Mesodermal cell (in vitro differentiated cells): ENCODE results near the gene REXO1.
"Not testable (repeated sequence)": the region's sequence is repeated elsewhere in the genome, so short reads cannot be mapped to it uniquely, and the experiment has no call there.

Experiments used
- H3K27ac ChIP-seq: 2 replicates; pipeline ENCODE4 v1.7.0; 2013; ENCODE audit warnings: mild to moderate bottlenecking, low read depth, low read length, moderate library complexity; ENCODE audit not compliant: severe bottlenecking
- H3K36me3 ChIP-seq: 2 replicates; pipeline ENCODE4 v1.7.1; 2013; ENCODE audit warnings: mild to moderate bottlenecking, low read length, moderate library complexity; ENCODE audit not compliant: control insufficient read depth, insufficient read depth
- H3K4me1 ChIP-seq: one replicate; pipeline ENCODE4 v1.7.1; 2013; ENCODE audit warnings: mild to moderate bottlenecking, low read length; ENCODE audit not compliant: insufficient read depth, control insufficient read depth, poor library complexity, severe bottlenecking
- H3K4me3 ChIP-seq: 2 replicates; pipeline ENCODE4 v1.7.0; 2013; ENCODE audit warnings: low read length, control low read depth, mild to moderate bottlenecking; ENCODE audit not compliant: insufficient read depth, poor library complexity, severe bottlenecking; ENCODE audit errors: extremely low read depth
- H3K9me3 ChIP-seq: 2 replicates; pipeline ENCODE4 v1.7.1; 2013; ENCODE audit warnings: mild to moderate bottlenecking, low read length, moderate library complexity; ENCODE audit not compliant: control insufficient read depth
- WGBS, 2 experiments: methylation state at CpG; one replicate each; pipeline ENCODE4 v1.1.5; 2013; ENCODE audit warnings: missing lambda C conversion rate in 2 of 2; ENCODE audit not compliant: insufficient coverage in 2 of 2; 5-methylcytosine and 5-hydroxymethylcytosine counted together

The REXO1 gene

DNA sequence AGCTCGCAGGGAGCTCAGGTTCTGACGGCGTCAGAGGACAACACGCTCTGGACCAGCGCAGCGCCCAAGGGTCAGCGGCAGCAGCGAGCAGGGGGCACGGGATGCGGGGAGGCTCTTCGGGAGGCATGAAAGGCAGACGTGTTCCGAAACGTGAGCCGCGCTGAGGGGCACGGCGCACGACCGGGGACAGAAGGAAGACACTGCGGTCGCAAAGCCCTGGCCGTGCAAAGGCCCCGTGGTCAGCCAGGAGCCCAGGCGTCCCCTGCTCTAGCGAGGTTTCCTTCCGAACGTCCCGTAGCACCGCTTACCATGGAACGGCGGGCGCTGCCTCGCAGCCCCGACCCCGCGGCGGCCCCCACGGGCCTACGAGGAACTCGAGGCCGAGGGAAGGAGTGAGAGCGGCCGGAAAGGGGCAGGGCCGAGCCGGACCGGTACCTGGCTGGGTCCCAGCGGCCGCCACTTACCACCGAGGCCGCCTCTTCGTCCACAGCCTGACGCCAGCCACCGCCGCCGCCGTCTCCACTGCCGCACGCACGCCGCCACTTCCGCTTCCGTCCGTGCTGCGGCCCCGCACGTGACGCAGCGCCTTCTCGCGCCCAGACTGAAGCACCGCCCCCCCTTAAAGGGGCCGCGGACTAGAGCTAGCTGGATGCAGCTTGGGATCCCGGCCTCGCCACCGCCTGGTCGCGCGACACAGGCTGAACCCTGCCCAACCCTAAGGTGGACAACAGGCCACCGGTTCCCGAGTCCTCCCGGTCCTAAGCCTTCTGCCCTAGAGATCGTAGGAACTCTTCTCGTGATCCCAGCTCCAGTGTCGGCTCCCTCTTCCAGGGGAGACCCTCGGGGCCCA, 27.6 kb upstream of the REXO1 start:
- H3K27ac ChIP-seq: peak overlapping the region; percentile 86
- H3K4me1 ChIP-seq: peaks cover 12% of the 10 kb centered on the region
- WGBS, 2 experiments: 0% methylated on average over 78 to 87 of the region's 87 CpGs
- H3K4me3 ChIP-seq: peak overlapping the region; percentile 71
- no peaks in the 10 kb centered on the region for H3K9me3 ChIP-seq
- peaks cover 33% of the 10 kb centered on the region for H3K36me3 ChIP-seq

GRCh38 chr19:1875265-1875645, 27.0 kb upstream of the REXO1 start:
- Histone ChIP-seq H3K36me3 (peaks cover 30% of the 10 kb centered on the region), H3K27ac (peak overlapping the region; percentile 86), H3K4me1 (peaks cover 12% of the 10 kb centered on the region), H3K4me3 (peak overlapping the region; percentile 71)
- H3K9me3 ChIP-seq: not testable (repeated sequence)
- 0 to 6% methylated on average over 7 of the region's 11 CpGs for WGBS, 2 experiments

- peaks cover 12% of the 10 kb centered on the region for H3K4me1 ChIP-seq
- no peaks in the 10 kb centered on the region for H3K9me3 ChIP-seq
- 46 to 50% methylated on average over 6 to 9 of the region's 16 CpGs for WGBS, 2 experiments
- H3K4me3 ChIP-seq: peak overlapping the region; percentile 71
- H3K27ac ChIP-seq: no peak overlapping the region
- H3K36me3 ChIP-seq: peaks cover 30% of the 10 kb centered on the region
Observed at GRCh38 chr19:1874554-1875185, 26.4 kb upstream of the REXO1 start.

GRCh38 chr19:1873524-1874473, 25.5 kb upstream of the REXO1 start:
- H3K27ac ChIP-seq: no peak overlapping the region
- WGBS, 2 experiments: 95 to 97% methylated on average over 26 to 29 of the region's 29 CpGs
- H3K4me3 ChIP-seq: peak overlapping the region; percentile 71
- no peaks in the 10 kb centered on the region for H3K9me3 ChIP-seq
- peaks cover 32% of the 10 kb centered on the region for H3K36me3 ChIP-seq
- H3K4me1 ChIP-seq: peaks cover 15% of the 10 kb centered on the region

- Histone ChIP-seq H3K36me3 (peaks cover 32% of the 10 kb centered on the region), H3K9me3 (no peaks in the 10 kb centered on the region), H3K27ac (no peak overlapping the region), H3K4me3 (no peak overlapping the region), H3K4me1 (peaks cover 15% of the 10 kb centered on the region)
- WGBS, 2 experiments: 94 to 95% methylated on average over 24 to 25 of the region's 25 CpGs
Observed at GRCh38 chr19:1872807-1873523, 24.7 kb upstream of the REXO1 start.

DNA sequence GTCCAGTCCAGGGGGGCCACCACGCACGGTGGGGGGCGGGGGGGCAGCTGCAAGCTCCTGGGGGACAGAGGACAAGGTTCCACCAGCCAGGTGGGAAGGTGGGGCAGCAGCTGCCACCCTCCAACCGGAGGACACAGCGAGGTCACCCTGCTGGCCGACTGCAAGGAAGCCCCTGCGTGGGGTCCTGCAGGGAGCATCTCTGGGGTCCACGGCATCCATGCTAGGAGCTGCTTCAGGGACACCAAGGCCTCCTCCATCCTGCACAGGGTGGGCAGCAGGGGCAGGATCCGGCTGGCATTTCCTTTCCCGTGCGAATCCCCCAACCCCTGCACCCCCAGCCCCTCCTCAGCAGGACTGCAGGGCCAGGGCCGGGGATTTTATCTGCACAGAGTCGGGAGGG, 23.3 kb upstream of the REXO1 start:
- 98% methylated on average over 9 to 10 of the region's 13 CpGs for WGBS, 2 experiments
- Histone ChIP-seq H3K4me3 (no peak overlapping the region), H3K4me1 (peaks cover 13% of the 10 kb centered on the region), H3K27ac (no peak overlapping the region), H3K36me3 (peaks cover 32% of the 10 kb centered on the region), H3K9me3 (no peaks in the 10 kb centered on the region)

DNA sequence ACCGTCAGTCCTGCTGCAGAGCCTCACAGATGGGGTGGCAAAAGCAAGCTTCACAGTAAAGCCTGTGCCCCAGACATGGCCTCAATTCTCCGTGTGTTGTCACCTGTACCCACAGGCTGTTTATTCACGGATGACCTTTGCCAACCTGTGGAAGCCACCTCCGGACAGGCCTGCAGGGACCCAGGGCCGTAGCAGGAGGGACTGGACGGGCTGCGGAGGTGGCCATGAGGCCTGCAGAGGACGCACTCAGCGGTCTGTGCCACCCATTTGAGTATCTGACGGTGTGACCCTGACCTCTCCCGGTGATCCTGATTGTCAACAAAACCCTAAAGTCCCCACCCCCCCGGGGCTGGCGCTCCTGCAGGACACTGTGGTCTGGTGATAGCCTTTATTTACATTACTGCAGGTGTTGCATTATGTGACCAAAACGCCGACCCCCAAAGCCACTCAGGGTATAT, 22.9 kb upstream of the REXO1 start:
- no peak overlapping the region for H3K27ac ChIP-seq
- peaks cover 32% of the 10 kb centered on the region for H3K36me3 ChIP-seq
- H3K4me3 ChIP-seq: no peak overlapping the region
- peaks cover 8% of the 10 kb centered on the region for H3K4me1 ChIP-seq
- 92 to 95% methylated on average over 7 to 14 of the region's 15 CpGs for WGBS, 2 experiments
- H3K9me3 ChIP-seq: no peaks in the 10 kb centered on the region

DNA sequence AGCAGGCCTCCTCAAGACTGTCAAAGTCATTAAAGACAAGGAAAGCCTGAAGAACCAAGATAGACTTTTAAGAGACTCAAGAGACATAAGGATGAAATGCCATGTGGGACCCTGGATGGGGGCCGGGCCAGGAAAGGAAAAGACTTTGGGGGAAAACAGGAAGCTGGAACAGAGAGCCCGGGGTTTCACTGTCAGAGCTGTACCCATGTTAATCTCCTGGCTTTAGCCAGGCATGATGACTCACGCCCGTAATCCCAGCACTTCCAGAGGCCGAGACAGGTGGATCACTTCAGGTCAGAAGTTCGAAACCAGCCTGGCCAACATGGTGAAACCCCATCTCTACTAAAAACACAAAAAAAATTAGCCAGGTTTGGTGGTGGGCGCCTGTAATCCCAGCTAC, 20.7 kb upstream of the REXO1 start:
- peaks cover 32% of the 10 kb centered on the region for H3K36me3 ChIP-seq
- no peak overlapping the region for H3K27ac ChIP-seq
- WGBS, 2 experiments: 93 to 96% methylated on average over 7 of the region's 7 CpGs
- H3K4me1 ChIP-seq: peaks cover 3% of the 10 kb centered on the region
- H3K4me3 ChIP-seq: no peak overlapping the region
- H3K9me3 ChIP-seq: no peaks in the 10 kb centered on the region

DNA sequence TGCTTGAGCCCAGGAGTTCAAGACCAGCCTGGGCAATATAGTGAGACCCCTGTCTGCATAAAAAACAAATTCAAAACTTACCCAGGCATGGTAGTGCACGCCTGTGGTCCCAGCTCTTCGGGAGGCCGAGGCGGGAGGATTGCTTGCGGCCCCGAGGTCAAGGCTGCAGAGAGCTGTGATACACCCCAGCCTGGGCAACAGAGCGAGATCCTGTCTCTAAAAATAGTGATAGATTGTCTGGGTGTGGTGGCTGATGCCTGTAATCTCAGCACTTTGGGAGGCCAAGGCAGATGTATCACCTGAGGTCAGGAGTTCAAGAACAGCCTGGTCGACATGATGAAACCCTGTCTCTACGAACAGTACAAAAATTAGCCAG, 19.1 kb upstream of the REXO1 start:
- Histone ChIP-seq H3K4me1 (peaks cover 3% of the 10 kb centered on the region), H3K36me3 (peaks cover 22% of the 10 kb centered on the region), H3K4me3 (no peak overlapping the region), H3K27ac (no peak overlapping the region), H3K9me3 (no peaks in the 10 kb centered on the region)
- WGBS, 2 experiments: 96 to 99% methylated on average over 7 to 9 of the region's 9 CpGs
